ENCODE measurements around the gene TCFL5.

The TCFL5 gene

GRCh38 chr20:62812181-62812906 is 49.3 kb downstream of the TCFL5 start:
- peaks cover 72% of the 10 kb centered on the region for H4K20me1 ChIP-seq (ENCODE audit: insufficient read depth, low read length)
- peaks cover 12% of the 10 kb centered on the region for H3K4me1 ChIP-seq (ENCODE audit: insufficient read depth, low read length)
- no peak overlapping the region for H2AFZ ChIP-seq (ENCODE audit: low read depth, low read length)
- ATAC-seq (ENCODE audit: insufficient read depth, low read depth) (no peak), DNase-seq (no peak)
- H3K9me3 ChIP-seq (ENCODE audit: insufficient read depth, low read length, severe bottlenecking), result no peaks in the 10 kb centered on the region
- H3K4me3 ChIP-seq (ENCODE audit: low read depth in 1 of 2, low read length in 2 of 2), result no peak overlapping the region
- H3K36me3 ChIP-seq (ENCODE audit: insufficient read depth, low read length), result peaks cover 66% of the 10 kb centered on the region
- H3K79me2 ChIP-seq (ENCODE audit: insufficient read depth, low read length), result peaks cover 18% of the 10 kb centered on the region
- no peak overlapping the region for H3K9ac ChIP-seq (ENCODE audit: low read depth, low read length)
- no peaks in the 10 kb centered on the region for H3K27me3 ChIP-seq (ENCODE audit: insufficient read depth, low read length, poor library complexity)
- H3K4me2 ChIP-seq (ENCODE audit: insufficient read depth, low read length), result no peak overlapping the region
- TF ChIP-seq EZH2 (IDR thresholded peaks at IDR 0.05; ENCODE audit: borderline replicate concordance, low read depth, low read length, severe bottlenecking), result no peak
- no peak for TF ChIP-seq CTCF (IDR thresholded peaks at IDR 0.05; ENCODE audit: borderline replicate concordance, extremely low read depth, low read length, poor library complexity, severe bottlenecking)
- H3K27ac ChIP-seq (ENCODE audit: low read length), result no peak overlapping the region

GRCh38 chr20:62811720-62812119 is 49.9 kb downstream of the TCFL5 start:
- Histone ChIP-seq H4K20me1 (ENCODE audit: insufficient read depth, low read length) (peaks cover 78% of the 10 kb centered on the region), H3K36me3 (ENCODE audit: insufficient read depth, low read length) (peaks cover 72% of the 10 kb centered on the region), H3K4me2 (ENCODE audit: insufficient read depth, low read length) (no peak overlapping the region), H3K9me3 (ENCODE audit: insufficient read depth, low read length, severe bottlenecking) (no peaks in the 10 kb centered on the region), H3K27me3 (ENCODE audit: insufficient read depth, low read length, poor library complexity) (no peaks in the 10 kb centered on the region), H3K9ac (ENCODE audit: low read depth, low read length) (no peak overlapping the region), H2AFZ (ENCODE audit: low read depth, low read length) (no peak overlapping the region), H3K27ac (ENCODE audit: low read length) (no peak overlapping the region), H3K4me3 (ENCODE audit: low read depth in 1 of 2, low read length in 2 of 2) (no peak overlapping the region), H3K4me1 (ENCODE audit: insufficient read depth, low read length) (peaks cover 18% of the 10 kb centered on the region), H3K79me2 (ENCODE audit: insufficient read depth, low read length) (peaks cover 24% of the 10 kb centered on the region)
- TF ChIP-seq CTCF (IDR thresholded peaks at IDR 0.05; ENCODE audit: borderline replicate concordance, extremely low read depth, low read length, poor library complexity, severe bottlenecking) (no peak), EZH2 (IDR thresholded peaks at IDR 0.05; ENCODE audit: borderline replicate concordance, low read depth, low read length, severe bottlenecking) (no peak)
- no peak for ATAC-seq (ENCODE audit: insufficient read depth, low read depth)
- no peak for DNase-seq

GRCh38 chr20:62811320-62811719 is 50.3 kb downstream of the TCFL5 start:
- DNase-seq, result no peak
- TF ChIP-seq CTCF (IDR thresholded peaks at IDR 0.05; ENCODE audit: borderline replicate concordance, extremely low read depth, low read length, poor library complexity, severe bottlenecking), result no peak
- TF ChIP-seq EZH2 (IDR thresholded peaks at IDR 0.05; ENCODE audit: borderline replicate concordance, low read depth, low read length, severe bottlenecking), result no peak
- Histone ChIP-seq H4K20me1 (ENCODE audit: insufficient read depth, low read length) (peaks cover 82% of the 10 kb centered on the region), H3K79me2 (ENCODE audit: insufficient read depth, low read length) (peaks cover 28% of the 10 kb centered on the region), H3K9ac (ENCODE audit: low read depth, low read length) (no peak overlapping the region), H3K4me2 (ENCODE audit: insufficient read depth, low read length) (no peak overlapping the region), H3K9me3 (ENCODE audit: insufficient read depth, low read length, severe bottlenecking) (no peaks in the 10 kb centered on the region), H3K27ac (ENCODE audit: low read length) (no peak overlapping the region), H2AFZ (ENCODE audit: low read depth, low read length) (no peak overlapping the region), H3K4me1 (ENCODE audit: insufficient read depth, low read length) (peaks cover 22% of the 10 kb centered on the region), H3K4me3 (ENCODE audit: low read depth in 1 of 2, low read length in 2 of 2) (no peak overlapping the region), H3K36me3 (ENCODE audit: insufficient read depth, low read length) (peaks cover 75% of the 10 kb centered on the region), H3K27me3 (ENCODE audit: insufficient read depth, low read length, poor library complexity) (no peaks in the 10 kb centered on the region)
- ATAC-seq (ENCODE audit: insufficient read depth, low read depth), result no peak

Measured in DND-41 (cell line).